Measurements from ENCODE around the gene MAPK7.

MAPK7 gene

DNA sequence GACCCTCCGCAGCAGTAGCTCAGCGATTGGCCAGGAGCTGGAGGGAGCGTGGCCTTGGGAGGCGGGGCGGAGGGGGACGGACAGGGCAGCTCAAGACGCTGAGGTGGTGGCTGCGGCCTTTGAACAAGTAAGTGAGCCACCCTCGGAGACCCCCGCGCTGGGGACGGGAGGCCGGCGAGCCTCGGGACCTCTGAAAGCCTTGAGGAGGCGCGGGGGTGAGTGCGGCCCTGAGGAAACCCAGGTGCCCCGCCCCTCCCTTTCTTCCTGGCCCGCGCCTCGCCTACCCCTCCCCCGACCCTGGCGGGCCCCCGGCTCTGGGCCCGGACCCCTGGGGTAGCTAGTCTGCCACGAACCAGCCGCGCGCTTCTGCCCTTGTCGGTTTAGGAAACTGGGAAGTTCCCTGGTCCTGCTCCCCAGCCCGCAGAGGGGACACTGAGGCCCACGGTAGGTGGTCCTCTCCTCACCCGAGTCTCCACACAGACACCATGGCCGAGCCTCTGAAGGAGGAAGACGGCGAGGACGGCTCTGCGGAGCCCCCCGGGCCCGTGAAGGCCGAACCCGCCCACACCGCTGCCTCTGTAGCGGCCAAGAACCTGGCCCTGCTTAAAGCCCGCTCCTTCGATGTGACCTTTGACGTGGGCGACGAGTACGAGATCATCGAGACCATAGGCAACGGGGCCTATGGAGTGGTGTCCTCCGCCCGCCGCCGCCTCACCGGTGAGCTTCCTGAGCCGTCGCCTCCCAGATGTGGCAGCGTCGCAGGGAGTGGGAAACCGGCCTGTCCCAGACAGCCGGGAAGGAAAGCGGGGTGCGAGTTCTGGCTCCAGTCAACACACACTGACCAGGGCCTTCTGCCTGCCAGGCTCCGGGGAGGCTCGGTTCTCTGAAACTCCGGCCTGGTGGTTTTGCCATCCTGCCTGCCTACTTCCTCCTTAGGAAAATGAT, at the start of gene MAPK7:
Gene MAPK7 (plus strand): TSS at position 83 of the 945 bp plus-strand sequence. CDS start 403 bp downstream, at position 486.
- peak; percentile 37 for DNase-seq (ENCODE audit: low spot score)

DNA sequence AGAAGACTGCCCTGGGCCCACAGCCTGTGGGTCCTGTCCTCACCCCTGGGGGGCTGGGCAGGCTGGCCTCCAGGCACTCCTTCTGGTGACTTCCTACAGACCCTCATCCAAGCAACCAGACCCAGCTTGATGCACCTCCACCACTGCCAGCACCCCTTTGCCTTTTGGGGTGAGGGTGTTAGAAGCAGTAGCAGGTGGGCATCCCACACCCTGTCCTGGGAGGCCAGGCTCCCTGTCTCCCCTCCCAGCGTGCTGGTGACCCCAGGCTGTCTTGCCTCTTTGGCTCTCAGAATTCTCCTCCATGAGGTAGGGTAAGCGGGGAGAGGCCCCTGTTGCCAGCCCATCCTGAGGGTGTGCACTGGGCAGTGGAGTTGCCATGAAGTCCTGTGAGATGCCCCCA, 49.2 kb upstream of the MAPK7 start:
- DNase-seq (ENCODE audit: low spot score) = no peak

DNA sequence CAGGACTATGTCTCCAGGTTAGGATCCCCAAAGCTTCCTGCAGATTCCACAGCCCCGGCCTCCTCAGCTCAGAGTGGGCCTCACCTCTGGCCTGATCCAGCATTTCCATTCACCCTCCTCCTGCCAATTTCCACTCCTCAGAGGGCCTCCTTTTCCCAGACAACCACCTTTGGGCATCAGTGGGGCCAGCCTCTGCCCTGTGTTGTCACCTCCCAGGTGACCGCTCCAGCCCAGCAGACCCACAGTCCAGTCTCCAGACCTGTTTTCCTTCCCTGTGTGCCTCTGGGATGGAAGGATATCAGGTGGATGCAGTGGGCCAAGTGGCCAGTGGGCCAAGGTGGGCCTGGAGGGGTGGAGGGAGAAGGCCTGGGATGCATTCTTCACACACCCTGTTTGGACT, 48.5 kb upstream of the MAPK7 start:
- no peak for DNase-seq (ENCODE audit: low spot score)

DNA sequence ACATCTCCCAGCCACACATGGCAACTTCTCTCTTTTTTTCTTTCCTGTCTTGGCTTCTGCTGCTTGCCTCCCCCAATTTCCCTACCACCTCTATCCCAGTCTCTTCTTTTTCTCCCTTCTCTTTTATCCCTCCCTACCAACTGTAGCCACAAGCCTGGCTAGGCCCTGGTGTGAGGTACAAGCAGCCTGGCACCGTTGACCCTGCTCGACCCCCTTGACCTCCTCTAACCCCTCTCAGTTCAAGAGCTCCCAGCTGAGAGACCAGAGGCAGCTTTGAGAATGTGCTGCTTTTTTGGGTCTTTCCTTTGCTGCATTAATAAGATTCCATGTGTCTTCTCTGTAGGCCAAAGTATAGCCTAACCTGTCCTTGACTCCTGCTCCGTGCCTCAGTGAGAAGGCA, 48.0 kb upstream of the MAPK7 start:
- no peak for DNase-seq (ENCODE audit: low spot score)

DNA sequence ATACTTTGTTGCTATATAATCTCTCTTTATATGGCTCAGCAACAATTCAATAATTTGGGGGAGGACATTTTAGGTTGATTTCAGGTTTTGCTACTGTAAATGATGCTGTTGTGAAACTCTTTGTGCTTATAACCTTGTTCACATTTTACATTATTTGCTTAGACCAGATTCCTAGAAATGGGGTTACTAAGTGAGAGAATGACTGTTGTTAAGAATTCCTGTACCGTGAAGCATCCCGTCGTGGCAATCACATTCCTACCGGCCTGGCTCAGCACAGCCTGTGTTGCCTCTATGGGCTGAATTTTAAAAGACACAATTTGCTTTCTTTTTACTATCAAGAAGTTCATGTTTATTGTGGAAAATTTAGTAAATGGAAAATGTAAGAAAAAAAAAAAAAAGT, 47.2 kb upstream of the MAPK7 start:
- DNase-seq (ENCODE audit: low spot score) = peak; percentile 87

DNA sequence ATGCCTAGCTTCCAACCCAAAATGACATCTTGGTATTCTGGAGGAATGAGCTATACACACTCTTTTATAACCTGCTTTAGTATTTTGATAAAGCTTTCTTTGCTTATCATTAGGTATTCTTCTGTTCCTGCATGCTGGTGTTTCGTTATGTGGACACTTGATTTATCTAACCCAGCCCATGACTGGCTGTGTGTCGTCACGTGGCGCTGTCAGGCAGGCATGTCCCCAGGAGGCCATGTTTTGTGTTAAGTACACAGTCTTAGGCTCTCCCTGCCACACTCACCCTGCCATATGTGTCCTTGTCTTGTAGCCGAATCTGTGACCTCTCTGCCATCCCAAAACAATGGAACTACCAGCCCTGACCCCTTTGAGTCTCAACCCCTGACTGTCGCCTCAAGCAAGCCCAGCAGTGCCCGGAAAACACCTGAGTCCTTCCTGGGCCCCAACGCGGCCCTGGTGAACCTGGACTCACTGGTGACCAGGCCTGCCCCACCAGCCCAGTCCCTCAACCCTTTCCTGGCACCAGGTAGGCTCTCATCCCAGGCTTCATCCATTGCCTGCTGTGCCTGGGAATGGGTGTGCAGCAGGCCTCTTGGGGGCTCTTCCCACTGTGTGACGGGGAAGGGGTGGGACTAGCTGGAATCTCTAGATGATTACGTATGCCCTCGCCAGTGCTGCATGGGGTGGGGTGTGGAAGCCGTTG, 46.6 kb upstream of the MAPK7 start:
- no peak for DNase-seq (ENCODE audit: low spot score)

DNA sequence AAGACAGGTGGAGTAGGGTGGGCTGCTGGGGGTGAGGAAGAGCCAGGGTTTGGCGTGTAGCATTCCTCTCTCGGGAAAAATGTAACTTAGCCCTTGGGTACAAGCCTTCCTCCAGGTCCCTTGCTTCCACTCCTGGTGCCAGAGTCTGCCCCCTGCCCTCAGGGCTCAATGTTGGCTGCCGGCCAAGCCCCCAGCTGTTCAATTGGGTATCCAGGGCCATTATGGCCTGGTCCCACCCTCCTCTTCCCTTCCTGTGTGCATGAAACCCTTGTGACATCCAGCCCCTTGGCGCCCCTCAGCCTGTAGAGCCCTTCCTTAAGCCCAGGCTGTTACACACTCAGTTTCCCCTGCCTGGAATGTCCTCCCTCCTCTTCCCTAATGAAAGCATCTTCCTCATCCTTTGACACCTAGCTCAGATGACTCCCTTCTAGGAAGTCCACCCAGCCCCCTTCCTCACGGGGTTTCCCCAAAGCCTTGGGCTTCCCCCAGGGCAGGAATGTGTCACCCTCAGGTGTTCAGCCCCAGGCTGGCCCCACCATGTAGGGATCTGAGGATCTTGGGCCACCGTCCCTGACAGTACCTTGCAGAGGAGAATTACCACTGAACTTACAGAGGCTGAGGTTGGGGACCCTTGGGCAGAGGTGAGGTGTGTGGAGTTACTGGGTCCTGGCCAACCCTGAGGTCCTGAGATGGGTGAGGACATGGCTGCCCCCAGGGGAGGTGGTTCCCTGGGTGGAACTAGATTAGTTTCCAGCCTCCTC, 45.7 kb upstream of the MAPK7 start:
- DNase-seq (ENCODE audit: low spot score) = no peak

DNA sequence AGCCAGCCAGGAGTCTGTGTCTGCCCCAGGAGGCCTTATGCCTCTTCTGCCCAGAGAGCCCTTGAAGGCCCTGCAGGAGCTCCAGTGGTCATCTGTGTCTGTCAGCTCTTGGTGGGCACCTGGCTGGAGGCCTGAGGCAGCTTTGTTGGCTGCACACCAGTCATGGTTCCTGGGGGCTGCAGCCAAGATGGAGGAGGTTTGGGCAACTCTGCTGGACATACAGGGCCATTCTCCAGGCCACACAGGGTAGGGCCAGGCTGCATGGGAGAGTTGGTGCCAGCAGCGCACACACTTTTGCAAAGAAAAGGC, 45.2 kb upstream of the MAPK7 start:
- DNase-seq (ENCODE audit: low spot score) = no peak

DNA sequence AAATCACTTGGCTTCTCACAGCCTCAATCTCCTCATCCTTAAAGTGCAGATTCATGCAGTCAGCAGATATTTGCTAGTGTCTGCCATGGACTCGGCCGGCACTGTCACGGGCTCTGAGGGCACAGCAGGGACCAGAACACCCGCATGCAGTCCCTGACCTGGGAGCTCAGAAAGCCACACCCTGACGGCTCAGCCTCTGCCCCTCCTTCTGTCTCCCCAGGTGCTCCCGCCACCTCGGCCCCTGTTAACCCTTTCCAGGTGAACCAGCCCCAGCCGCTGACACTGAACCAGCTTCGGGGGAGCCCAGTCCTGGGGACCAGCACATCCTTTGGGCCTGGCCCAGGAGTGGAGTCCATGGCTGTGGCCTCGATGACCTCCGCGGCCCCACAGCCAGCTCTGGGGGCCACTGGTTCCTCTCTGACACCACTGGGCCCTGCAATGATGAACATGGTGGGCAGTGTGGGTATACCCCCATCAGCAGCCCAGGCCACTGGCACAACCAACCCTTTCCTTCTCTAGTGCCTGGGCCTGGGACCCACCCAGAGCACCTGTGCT, 44.5 kb upstream of the MAPK7 start:
- no peak for DNase-seq (ENCODE audit: low spot score)

DNA sequence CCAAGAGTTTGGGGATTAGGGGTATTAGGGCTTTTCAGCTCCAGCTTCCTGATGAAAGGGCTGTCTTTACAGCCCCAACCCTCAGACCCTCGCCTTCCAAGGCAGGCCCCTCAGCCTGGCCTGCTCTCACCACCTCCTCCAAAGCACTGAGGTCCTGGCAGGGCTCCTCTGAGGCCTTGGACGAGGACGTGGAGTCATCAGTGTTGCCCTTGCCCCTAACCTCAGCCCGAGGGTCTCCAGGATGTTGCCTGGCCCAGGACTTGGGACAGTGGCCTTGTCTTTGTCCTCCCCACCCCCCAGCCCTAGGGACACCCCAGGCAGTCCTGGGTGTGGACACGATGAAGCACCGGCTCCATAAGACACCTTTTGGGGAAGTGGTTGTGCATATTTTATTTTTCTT, 44.0 kb upstream of the MAPK7 start:
- DNase-seq (ENCODE audit: low spot score) = no peak

DNA sequence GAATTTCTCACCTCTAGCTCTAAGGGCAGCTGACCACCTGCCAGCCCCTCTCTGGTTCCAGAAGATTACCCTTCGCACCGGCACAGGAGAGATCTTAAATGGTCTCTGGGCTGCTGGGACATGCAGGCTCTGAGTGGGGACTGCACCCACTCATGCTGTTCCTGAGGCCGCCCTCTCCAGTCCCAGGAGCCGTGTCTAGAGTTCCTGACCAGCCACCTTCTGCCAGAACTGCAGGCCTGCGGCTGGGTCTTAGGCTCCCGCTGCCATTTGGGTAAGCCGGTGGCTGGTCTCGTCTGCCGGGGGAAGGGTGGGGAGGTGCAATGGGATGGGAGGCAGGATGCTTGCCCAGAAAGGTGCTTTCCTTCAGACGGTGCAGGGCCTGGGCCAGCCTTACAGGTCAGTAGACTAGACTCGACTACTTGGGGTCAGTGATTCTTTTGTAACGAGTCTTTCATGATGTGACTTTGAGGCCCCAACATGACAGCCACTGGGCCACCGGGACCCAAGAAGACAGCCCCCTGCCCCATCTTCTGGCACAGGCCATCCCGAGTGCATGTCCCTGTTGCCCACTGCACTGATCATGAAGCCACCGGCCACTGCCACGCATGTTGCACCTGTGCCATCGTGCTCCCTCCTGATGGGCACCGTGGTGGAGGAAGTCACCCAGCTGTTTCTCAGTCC, 42.2 kb upstream of the MAPK7 start:
- no peak for DNase-seq (ENCODE audit: low spot score)

DNA sequence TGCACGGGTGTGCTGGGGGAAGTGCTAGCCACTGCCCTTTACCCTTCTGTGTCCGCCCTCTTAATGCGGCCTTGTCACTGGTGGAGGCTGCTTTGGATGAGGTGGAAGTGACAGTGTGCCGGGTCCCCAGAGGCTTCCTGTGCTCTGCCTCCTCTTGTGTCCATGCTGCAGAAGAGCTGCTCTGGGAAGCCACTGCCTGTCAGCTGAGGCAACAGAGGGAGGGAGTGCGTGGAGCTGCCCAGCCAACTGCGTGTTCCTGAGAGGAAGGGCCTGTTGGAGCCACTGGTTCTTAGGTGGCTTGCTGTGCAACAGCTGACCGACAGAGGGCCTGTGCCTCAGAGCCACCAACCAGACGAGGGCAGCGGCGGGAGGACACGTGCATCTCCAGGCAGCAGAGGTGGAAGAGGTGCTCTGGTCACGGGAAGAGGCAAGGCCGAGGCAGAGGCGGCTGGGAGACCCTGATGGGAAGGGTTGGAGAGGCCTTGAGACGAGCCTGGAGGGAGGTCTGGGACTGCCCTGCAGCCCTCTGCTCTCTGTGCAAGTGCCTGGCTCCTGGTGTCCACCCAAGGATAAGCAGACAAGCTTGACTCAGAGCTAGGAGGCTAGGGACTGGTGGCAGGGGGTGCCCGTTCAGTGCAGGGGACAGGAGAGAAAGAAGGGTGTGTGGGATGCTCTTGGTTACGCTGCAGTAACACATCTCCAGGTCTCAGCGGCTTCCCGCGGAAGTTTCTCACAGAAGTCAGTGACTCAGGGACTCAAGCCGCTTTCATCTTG, 41.2 kb upstream of the MAPK7 start:
- no peak for DNase-seq (ENCODE audit: low spot score)

DNA sequence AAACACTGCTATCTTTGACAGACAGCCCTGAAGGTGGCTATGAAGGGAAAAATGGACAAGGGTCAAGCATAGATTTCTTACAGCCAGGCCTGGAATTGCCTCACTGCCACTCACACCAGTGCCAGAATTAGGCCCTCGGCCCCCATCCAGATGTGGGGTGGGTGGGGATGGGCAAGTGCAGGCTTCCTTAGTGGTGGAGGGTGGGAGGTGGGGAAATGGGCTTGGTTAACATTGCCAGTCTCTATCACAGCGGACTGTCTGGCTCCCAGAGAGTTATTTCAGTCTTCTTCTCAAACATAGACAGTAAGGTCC, 40.6 kb upstream of the MAPK7 start:
- DNase-seq (ENCODE audit: low spot score) = no peak

DNA sequence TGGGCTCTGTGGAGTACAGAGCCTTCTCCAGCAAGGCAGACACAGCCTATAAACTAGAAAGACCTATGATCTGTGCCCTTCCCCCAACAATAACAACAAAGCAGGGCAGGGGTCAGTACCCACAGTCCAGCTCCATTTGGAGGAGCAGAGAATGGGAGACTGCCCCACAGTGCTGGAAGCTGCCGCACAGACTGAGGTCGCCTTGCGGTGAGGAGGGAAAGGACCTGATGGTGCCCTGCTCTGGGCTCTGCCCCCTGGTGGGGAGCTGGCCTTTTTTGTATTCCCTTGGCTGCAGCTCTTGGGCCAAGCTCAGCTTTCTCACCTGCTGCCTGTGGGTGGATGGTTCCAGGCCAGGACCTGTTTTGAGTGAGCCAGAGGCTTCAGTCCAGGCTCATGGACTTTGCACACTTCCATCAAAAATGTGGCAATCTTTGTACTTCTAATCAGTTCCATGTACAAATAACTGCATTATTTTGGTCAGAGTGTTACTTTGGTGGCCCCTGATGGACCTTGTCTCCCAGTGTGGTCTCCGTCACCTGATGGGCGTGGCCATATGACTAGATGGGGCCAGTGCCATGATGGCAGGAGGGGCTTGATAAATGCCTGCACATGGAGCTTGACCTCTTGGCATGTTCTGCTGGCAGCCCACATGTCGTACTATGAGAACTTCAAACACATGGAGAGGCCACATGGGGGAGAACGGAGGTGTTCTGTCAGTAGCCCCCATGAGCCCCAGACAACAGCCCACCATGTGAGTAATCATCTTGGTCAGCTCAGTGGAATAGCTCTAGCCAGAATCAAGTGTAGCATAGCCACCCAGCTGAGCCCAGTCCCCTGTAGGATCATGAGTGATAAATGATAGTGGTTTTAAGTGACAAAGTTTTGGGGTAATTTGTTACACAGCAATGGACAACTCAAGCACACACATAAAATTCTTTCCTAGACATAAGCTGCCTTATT, 40.0 kb upstream of the MAPK7 start:
- peak; percentile 61 for DNase-seq (ENCODE audit: low spot score)

DNA sequence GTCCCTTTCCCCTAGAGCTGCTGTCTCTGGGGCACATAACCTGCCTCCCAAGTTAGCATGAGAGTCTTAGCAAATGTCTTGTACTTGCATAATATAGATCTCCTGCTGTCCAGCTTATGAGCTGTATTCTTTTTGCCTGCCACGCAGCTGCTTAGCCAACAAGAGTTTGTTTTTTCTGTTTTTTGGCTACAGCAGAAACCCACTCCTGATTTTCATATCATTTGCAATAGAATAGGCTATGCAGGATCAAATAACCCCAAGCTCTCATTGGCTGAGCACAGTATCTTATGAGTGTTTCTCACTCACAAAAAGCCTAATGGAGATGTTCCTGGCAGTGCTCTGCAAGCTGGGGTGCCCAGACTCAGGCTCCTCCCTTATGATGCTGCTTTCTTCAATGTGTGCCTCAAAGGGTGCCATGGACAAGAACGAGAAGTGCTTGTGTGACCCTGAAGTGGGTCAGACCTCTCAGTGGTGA, 38.9 kb upstream of the MAPK7 start:
- no peak for DNase-seq (ENCODE audit: low spot score)

DNA sequence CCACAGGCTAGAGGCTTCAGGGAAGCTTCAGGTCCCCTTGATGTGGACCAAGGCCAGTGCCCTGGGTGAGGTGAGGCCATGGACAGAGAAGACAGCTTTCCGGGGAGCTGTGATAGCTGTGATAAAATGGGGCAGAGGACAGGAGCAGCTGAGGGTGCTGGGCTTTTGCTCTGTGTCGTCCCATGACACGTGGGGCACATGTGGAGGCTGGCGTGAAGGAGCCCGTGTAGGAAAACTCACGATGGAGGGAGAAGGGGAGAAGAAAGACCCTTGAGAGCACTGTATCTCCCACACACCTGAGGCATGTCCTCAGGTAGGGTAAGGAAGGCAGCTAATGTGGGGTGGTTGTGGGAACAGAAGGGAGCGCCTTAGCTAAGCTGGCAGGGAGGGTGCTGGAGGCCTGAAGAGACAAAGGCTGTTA, 37.1 kb upstream of the MAPK7 start:
- no peak for DNase-seq (ENCODE audit: low spot score)

DNA sequence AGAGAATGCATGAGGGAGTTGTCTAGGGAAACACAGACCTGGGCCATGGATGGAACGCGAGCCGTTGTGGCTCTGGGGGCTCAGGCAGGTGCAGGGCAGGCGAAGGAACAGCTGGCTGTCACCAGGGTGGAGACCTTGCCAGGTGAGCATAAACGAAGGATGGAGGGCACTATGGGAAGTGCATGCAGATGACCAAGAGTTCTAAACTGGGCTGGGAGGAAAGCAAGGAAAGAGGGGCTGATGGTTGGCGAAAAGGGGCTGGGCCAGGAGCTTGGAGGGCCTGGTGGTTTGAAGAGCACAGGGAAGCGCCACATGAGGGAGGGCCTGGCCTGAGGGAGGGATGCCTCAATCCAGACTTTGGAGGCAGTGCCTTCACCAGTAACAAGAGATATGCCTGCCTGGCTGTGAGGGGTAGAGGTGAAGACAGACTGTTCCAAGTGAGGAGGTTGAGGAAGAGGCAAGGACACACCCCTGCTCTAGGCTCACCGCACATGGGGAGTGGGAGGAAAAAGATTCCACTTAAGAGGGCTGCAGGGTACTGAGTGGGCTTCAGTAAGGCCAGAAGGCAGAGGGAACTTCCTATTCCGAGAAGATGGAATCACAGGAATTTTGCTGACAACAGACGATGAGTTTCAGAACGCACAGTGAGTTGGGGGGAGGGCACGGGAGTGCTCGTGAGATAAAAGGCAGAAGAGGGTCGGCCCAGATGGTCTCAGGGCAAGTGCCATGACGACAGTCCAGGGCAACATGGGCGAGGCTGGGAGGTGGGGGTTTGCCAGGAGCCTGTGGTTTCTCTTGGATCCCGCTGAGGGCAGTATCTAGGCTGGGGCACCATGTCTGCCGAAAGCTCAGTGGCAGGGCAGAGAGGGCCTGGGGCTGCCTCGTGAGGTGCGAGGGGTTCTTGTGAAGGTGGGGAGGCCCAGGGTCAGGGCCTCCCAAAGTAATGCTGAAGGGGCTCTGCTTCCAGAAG, 36.4 kb upstream of the MAPK7 start:
- DNase-seq (ENCODE audit: low spot score) = peak; percentile 53

DNA sequence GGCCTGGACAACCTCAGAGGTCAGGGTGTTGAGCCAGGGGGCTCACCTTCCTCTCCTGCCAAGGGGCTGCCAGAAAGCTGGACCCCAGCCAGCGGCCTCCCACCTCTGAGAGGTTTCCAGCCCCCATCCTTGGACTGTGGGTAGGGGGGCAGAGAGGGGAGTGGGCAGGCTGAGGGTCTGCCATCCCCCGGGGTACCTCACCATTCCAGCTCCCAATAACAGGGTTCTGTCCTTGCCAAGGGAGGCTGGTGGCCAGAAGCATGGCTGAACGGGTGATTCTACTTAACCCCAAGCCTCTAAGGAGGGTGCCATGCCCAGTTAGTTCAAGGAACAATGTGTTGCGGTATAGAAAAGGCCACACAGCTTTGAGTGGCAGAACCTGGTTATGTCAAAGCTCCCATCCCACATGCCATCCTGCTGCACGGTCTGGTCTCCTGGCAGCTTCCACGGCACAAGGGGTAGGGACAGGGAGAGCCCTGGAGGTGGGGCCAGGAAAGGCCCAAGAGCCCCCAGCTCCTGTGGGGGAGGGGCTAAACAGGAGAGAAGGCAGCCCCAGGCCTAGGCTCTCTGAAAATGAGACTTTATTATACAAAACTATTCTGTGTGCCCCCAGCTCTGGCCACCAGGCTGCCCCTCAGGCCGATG, 35.6 kb upstream of the MAPK7 start:
- DNase-seq (ENCODE audit: low spot score) = no peak

Data from AG08396 (cell line).